Mucosa of stomach (tissue), 1 donor: ENCODE results near the gene DENND1A.

Source experiments
- H3K27me3 ChIP-seq: one replicate; pipeline ENCODE4 v1.7.0; 2013; ENCODE audit warnings: mild to moderate bottlenecking, low read length; ENCODE audit not compliant: control insufficient read depth, insufficient read depth
- H3K36me3 ChIP-seq: one replicate; pipeline ENCODE4 v1.7.0; 2013; ENCODE audit warnings: low read length; ENCODE audit not compliant: control insufficient read depth, insufficient read depth
- H3K4me1 ChIP-seq: one replicate; pipeline ENCODE4 v1.7.0; 2013; ENCODE audit warnings: mild to moderate bottlenecking, low read length; ENCODE audit not compliant: control insufficient read depth, insufficient read depth
- H3K4me3 ChIP-seq: one replicate; pipeline ENCODE4 v1.7.0; 2013; ENCODE audit warnings: low read length
- H3K9ac ChIP-seq: one replicate; pipeline ENCODE4 v1.7.0; 2013; ENCODE audit warnings: mild to moderate bottlenecking, low read length, moderate library complexity
- H3K9me3 ChIP-seq: one replicate; pipeline ENCODE4 v1.7.0; 2013; ENCODE audit warnings: mild to moderate bottlenecking, low read length, moderate library complexity; ENCODE audit not compliant: control insufficient read depth
- donor health status: Pancreatic carcinoma.

DENND1A gene

DNA sequence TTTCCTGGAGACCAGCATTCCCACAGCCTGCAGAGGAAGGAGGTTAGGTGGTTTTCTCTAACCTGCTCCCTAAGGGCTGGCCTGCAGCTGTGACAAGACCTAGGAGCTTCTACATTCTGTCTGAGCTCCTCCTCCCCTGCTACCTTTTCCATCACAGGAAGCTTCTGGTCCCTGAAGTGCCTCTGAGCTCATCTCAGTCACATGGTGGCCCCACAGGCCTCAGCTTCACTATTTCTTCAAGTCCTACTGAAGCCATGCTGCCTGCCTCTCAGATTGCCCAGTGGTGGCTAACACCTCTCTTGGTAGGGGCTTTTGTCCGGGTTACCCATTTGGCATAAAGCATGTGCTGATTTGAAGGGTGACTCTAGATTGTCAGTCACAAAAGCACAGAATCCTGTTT lies 314.5 kb downstream of the DENND1A start:
- no peak overlapping the region for H3K4me3 ChIP-seq
- H3K9me3 ChIP-seq, result no peaks in the 10 kb centered on the region
- no peaks in the 10 kb centered on the region for H3K36me3 ChIP-seq
- H3K4me1 ChIP-seq, result no peaks in the 10 kb centered on the region
- H3K27me3 ChIP-seq, result no peaks in the 10 kb centered on the region
- no peak overlapping the region for H3K9ac ChIP-seq

- no peaks in the 10 kb centered on the region for H3K4me1 ChIP-seq
- H3K27me3 ChIP-seq, result no peaks in the 10 kb centered on the region
- H3K9me3 ChIP-seq, result no peaks in the 10 kb centered on the region
- H3K9ac ChIP-seq, result no peak overlapping the region
- no peaks in the 10 kb centered on the region for H3K36me3 ChIP-seq
- no peak overlapping the region for H3K4me3 ChIP-seq
These were observed 315.3 kb downstream of the DENND1A start for GRCh38 chr9:123614306-123615263.

GRCh38 chr9:123611226-123611625 lies 318.7 kb downstream of the DENND1A start:
- H3K27me3 ChIP-seq, result no peaks in the 10 kb centered on the region
- no peaks in the 10 kb centered on the region for H3K4me1 ChIP-seq
- H3K9ac ChIP-seq, result no peak overlapping the region
- no peaks in the 10 kb centered on the region for H3K9me3 ChIP-seq
- H3K36me3 ChIP-seq, result no peaks in the 10 kb centered on the region
- no peak overlapping the region for H3K4me3 ChIP-seq

GRCh38 chr9:123609844-123610243 lies 320.1 kb downstream of the DENND1A start:
- Histone ChIP-seq H3K4me1 (no peaks in the 10 kb centered on the region), H3K27me3 (no peaks in the 10 kb centered on the region), H3K36me3 (no peaks in the 10 kb centered on the region), H3K4me3 (no peak overlapping the region), H3K9me3 (no peaks in the 10 kb centered on the region), H3K9ac (no peak overlapping the region)

DNA sequence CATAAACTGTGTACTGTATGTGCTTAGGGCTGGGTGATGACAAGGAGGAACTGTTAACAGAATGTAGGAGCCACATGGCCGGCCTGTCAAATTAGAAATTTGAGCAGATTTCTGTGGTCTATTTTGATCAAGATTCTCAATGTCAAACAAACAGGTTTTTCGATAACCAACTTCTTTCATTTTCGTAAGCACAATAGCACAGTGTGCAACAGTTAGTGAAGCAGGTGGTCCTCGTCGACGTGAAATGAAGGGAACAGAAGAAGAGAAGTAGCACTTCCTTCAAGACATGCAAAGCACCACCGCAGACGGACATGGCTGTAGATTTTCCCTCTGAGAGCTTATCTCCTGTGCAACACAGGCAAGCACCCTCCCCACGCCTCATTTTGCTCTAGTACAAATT lies 321.8 kb downstream of the DENND1A start:
- H3K4me1 ChIP-seq, result no peaks in the 10 kb centered on the region
- no peaks in the 10 kb centered on the region for H3K27me3 ChIP-seq
- no peaks in the 10 kb centered on the region for H3K9me3 ChIP-seq
- H3K36me3 ChIP-seq, result no peaks in the 10 kb centered on the region
- no peak overlapping the region for H3K9ac ChIP-seq
- no peak overlapping the region for H3K4me3 ChIP-seq

DNA sequence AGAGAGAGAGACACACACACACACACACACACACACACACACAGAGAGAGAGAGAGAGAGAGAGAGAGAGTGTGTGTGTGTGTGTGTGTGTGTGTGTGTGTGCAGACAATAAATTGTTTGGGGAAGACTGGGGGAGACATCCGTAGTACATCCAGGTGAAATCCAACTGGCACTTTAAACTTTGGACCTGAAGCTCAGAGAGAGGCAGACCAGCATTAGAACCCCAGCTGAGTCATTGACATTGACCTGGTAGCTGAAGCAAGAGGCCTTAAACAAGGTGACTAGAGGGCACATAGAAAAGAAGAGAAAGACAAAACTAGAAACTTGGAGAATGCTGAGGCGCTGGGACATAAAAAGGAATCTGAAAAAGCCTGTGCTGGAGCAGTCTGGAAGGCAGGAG lies 322.4 kb downstream of the DENND1A start:
- no peaks in the 10 kb centered on the region for H3K4me1 ChIP-seq
- no peak overlapping the region for H3K9ac ChIP-seq
- no peaks in the 10 kb centered on the region for H3K27me3 ChIP-seq
- no peaks in the 10 kb centered on the region for H3K36me3 ChIP-seq
- H3K9me3 ChIP-seq, result no peaks in the 10 kb centered on the region
- H3K4me3 ChIP-seq, result no peak overlapping the region

DNA sequence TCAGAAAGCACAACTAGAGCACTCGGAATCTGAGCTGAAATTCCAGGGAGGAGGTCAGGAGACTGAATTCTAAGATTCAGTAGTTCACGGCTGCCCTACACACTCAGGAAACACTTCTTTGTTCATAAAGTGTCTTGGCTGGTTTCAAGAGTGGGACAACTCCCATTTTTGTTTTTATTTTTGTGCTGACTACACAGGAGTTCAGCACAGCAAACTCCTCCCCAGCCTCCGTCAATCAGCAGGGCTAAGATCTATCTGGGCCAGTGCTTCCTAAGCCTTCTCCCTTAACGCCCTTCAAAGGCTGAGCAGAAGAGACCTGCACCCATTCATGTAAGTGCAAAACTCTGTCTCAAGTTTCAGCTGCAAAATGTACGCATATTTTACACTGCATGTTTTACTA lies 323.8 kb downstream of the DENND1A start:
- Histone ChIP-seq H3K9me3 (no peaks in the 10 kb centered on the region), H3K36me3 (no peaks in the 10 kb centered on the region), H3K4me3 (no peak overlapping the region), H3K4me1 (no peaks in the 10 kb centered on the region), H3K27me3 (no peaks in the 10 kb centered on the region), H3K9ac (no peak overlapping the region)

DNA sequence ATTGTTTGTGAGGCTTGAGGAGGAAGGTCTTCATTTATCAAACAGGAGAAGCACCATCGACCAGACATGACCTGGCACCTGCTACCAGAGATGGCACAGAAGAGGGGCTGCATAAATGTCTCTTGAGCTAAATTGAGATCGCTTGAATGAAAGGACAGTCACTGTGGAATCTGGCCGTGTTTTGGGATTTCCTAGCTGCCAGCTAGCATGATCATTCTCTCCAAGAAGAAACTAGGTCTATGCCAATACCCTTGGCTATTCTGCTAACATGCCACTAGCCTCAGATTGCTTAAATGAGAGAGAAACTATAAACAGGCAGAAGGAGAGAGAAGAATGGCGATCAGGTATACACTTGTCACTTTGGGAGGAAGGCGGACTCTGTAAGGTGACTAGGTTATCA lies 324.6 kb downstream of the DENND1A start:
- Histone ChIP-seq H3K27me3 (no peaks in the 10 kb centered on the region), H3K4me1 (no peaks in the 10 kb centered on the region)

DNA sequence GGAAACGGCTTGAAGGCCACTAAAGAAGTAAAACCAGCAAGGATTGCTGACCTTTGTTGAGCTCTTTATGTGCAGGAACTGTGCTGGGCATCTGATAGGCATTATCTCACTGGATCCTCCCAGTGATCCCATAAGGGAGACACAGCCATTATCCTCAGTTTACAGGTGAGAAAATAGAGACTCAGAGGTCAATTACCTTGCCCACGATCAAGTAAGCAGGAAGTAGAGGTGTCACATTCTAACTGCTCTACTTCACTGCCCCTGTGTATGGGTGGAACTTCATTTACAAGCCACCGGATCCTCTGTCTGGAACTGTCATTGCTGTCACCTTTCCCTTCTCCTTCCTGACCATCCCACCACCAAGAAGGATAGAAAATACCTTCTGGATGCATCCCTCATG lies 325.1 kb downstream of the DENND1A start:
- Histone ChIP-seq H3K4me3 (no peak overlapping the region), H3K27me3 (no peaks in the 10 kb centered on the region), H3K36me3 (no peaks in the 10 kb centered on the region), H3K4me1 (no peaks in the 10 kb centered on the region), H3K9ac (no peak overlapping the region), H3K9me3 (no peaks in the 10 kb centered on the region)

More for the DNA sequence above, 324.6 kb downstream of the DENND1A start:
- no peak overlapping the region for H3K9ac ChIP-seq
- no peaks in the 10 kb centered on the region for H3K9me3 ChIP-seq
- no peak overlapping the region for H3K4me3 ChIP-seq
- no peaks in the 10 kb centered on the region for H3K36me3 ChIP-seq

GRCh38 chr9:123601828-123602227 lies 328.1 kb downstream of the DENND1A start:
- no peak overlapping the region for H3K4me3 ChIP-seq
- H3K27me3 ChIP-seq, result no peaks in the 10 kb centered on the region
- no peaks in the 10 kb centered on the region for H3K4me1 ChIP-seq
- no peaks in the 10 kb centered on the region for H3K9me3 ChIP-seq
- H3K36me3 ChIP-seq, result no peaks in the 10 kb centered on the region
- H3K9ac ChIP-seq, result no peak overlapping the region

DNA sequence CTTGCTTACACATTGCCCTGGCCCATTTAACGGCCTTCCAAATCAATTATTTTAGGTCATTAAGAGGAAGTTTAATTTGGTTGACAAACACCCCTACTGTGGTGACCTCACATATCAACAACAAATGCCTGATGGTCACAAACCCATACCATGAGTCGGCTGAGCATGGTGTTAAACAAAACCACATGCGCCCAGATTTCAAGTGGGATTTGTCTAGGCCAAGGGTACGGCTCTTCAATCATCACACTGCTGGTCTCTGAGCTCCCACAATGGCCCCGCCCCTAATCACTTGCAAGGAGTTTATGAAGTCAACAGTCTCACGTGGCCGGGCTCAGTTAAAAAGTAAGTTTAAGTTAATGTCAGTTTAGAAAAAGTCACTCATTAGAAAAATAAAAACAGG lies 330.1 kb downstream of the DENND1A start:
- H3K27me3 ChIP-seq, result no peaks in the 10 kb centered on the region
- no peaks in the 10 kb centered on the region for H3K4me1 ChIP-seq
- H3K9ac ChIP-seq, result no peak overlapping the region
- H3K36me3 ChIP-seq, result no peaks in the 10 kb centered on the region
- no peak overlapping the region for H3K4me3 ChIP-seq
- no peaks in the 10 kb centered on the region for H3K9me3 ChIP-seq

GRCh38 chr9:123597876-123598556 lies 331.9 kb downstream of the DENND1A start:
- Histone ChIP-seq H3K4me1 (no peaks in the 10 kb centered on the region), H3K9ac (no peak overlapping the region), H3K36me3 (no peaks in the 10 kb centered on the region), H3K9me3 (no peaks in the 10 kb centered on the region), H3K27me3 (no peaks in the 10 kb centered on the region), H3K4me3 (no peak overlapping the region)
